ENCODE measurements around the gene CNKSR2.

Gene CNKSR2

GRCh38 chrX:21700967-21701366, 326.7 kb downstream of the CNKSR2 start:
- peak; percentile 70 for TF ChIP-seq GATA2 (IDR thresholded peaks at IDR 0.05; ENCODE audit: low read depth, low read length)
- TF ChIP-seq GATA3 (IDR thresholded peaks at IDR 0.05; ENCODE audit: low read depth, low read length) = peak; percentile 65; the same call in 1 of the 2 replicates

DNA sequence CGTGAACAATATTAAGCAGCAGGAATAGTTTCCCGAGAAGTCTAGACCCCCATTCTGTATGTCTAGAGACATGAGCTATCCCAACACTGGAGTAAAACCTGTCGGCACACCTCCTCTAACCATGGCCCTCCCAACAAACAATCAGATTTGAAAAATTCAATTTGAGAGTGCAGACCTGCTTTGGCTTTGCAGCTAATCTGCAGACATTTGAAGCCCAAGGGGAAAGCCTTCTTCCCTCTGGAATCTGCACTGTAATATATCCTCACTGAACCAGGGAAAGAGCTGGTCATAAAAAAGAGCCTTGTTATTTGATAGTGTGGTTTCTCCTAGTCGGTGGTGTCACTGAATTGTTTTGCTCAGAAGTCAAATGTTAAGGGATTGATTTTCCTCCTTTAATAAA, 328.5 kb downstream of the CNKSR2 start:
- TF ChIP-seq GATA2 (IDR thresholded peaks at IDR 0.05; ENCODE audit: low read depth, low read length) (no peak), GATA3 (IDR thresholded peaks at IDR 0.05; ENCODE audit: low read depth, low read length) (no peak)
